Caco-2 (cell line): ENCODE data around the gene FGF12. TPM values are rescaled to one million over a fixed set of nuclear protein-coding genes. Genes with fewer than 3 reads are reported as not detected.

Experiments
- BruUV-seq: library from RNA; stranded (reverse); fragments of 400-500 nt; replicated peaks from 2 replicates; lab custom pipeline; 2021; lab: Mats Ljungman, UMichigan
- CTCF ChIA-PET: fragments of 300-600 bp; sonication (Branson Sonifier 250); formaldehyde crosslinking; loops from one replicate; lab custom pipeline; 2022; ENCODE audit warnings: antibody characterized with exemption; lab: Charles Lee
- POLR2A ChIA-PET: fragments of 300-600 bp; sonication (Branson Sonifier 250); formaldehyde crosslinking; loops from one replicate; lab custom pipeline; 2022; ENCODE audit warnings: antibody characterized with exemption; lab: Charles Lee
- DNase-seq, 2 experiments: peaks; one replicate each; pipeline versions ENCODE4 v3.0.0 to v3.0.0-alpha.2; 2020 to 2022
- H3K27me3 ChIP-seq: replicated peaks from 2 replicates; pipeline ENCODE4 v1.6.0; 2011; ENCODE audit warnings: low read length; ENCODE audit not compliant: control insufficient read depth, insufficient read depth
- H3K36me3 ChIP-seq: 2 replicates; pipeline ENCODE4 v1.5.1; 2011; ENCODE audit warnings: low read length; ENCODE audit not compliant: control insufficient read depth, insufficient read depth
- H3K4me1 ChIP-seq: fragments of 250-450 bp; sonication (Bioruptor Pico); 2 replicates; pipeline ENCODE4 v1.5.1; 2020; ENCODE audit warnings: mild to moderate bottlenecking
- H3K4me3 ChIP-seq: 2 replicates; pipeline ENCODE4 v1.5.1; 2011; ENCODE audit warnings: low read depth, mild to moderate bottlenecking, control low read depth, low read length
- H3K9me3 ChIP-seq: fragments of 250-450 bp; sonication (Bioruptor Pico); 2 replicates; pipeline ENCODE4 v1.5.1; 2020; ENCODE audit warnings: mild to moderate bottlenecking, moderate library complexity
- H3K27ac Mint-ChIP-seq: one replicate; pipeline ENCODE4 v1.8.0; 2022; ENCODE audit warnings: mixed read lengths; ENCODE audit not compliant: unreplicated experiment
- H3K27me3 Mint-ChIP-seq: one replicate; pipeline ENCODE4 v1.8.0; 2022; ENCODE audit warnings: mixed read lengths; ENCODE audit not compliant: insufficient read depth, unreplicated experiment
- H3K36me3 Mint-ChIP-seq: one replicate; pipeline ENCODE4 v1.8.0; 2022; ENCODE audit warnings: mild to moderate bottlenecking, mixed read lengths; ENCODE audit not compliant: insufficient read depth, unreplicated experiment
- H3K4me1 Mint-ChIP-seq: one replicate; pipeline ENCODE4 v1.8.0; 2022; ENCODE audit warnings: low read depth, mixed read lengths; ENCODE audit not compliant: unreplicated experiment
- H3K4me3 Mint-ChIP-seq: one replicate; pipeline ENCODE4 v1.8.0; 2022; ENCODE audit warnings: mild to moderate bottlenecking, moderate library complexity, mixed read lengths; ENCODE audit not compliant: unreplicated experiment
- H3K9me3 Mint-ChIP-seq: one replicate; pipeline ENCODE4 v1.8.0; 2022; ENCODE audit warnings: mixed read lengths; ENCODE audit not compliant: unreplicated experiment
- intact Hi-C: fragments of 100-400 bp; cut with micrococcal nuclease; formaldehyde crosslinking; loops from one replicate; pipeline ENCODE4 v1.10.0; 2022; ENCODE audit not compliant: unreplicated experiment
- total RNA-seq: library from RNA; stranded (reverse); gene quantifications from 2 replicates; pipeline ENCODE4 v1.2.3, GENCODE V29; 2022
- TF ChIP-seq, protein P1 (sequence below), 2 experiments: fragments of 200-600 bp in 1 of 2; IDR thresholded peaks; 1 replicate in 1 of 2; 2 replicates in 1 of 2; pipeline versions ENCODE4 v1.5.1 to v1.8.0; 2011 to 2022; ENCODE audit warnings: antibody characterized with exemption in 1 of 2, control low read depth in 1 of 2, inconsistent platforms in 1 of 2, low read depth in 1 of 2, low read length in 1 of 2, mild to moderate bottlenecking in 1 of 2, moderate library complexity in 1 of 2; ENCODE audit not compliant: insufficient read depth in 1 of 2, severe bottlenecking in 1 of 2, unreplicated experiment in 1 of 2

FGF12 gene
- total RNA-seq, 1 experiment from 2014 or later, result 0.41 TPM

DNA sequence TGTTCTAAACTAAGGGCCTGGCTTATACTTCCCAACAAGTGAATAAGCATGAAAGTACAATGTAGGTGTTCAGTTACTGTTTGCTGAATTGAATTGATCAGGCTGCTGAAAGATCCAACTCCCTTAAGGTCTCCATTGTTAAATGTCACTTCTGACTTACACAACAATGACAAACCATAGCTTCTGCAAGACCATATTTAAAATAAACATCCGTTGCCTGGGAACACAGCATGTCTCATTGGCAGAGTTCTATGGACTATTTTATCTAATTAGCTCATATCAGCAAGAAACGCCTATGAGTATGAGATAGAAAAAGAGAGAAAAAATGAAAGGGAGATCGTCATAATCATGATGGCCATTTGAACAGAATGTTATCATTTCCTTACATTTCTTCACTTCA, 605.4 kb downstream of the FGF12 start:
- intact Hi-C loops, result no loop called here
- TF ChIP-seq, protein P1, sequence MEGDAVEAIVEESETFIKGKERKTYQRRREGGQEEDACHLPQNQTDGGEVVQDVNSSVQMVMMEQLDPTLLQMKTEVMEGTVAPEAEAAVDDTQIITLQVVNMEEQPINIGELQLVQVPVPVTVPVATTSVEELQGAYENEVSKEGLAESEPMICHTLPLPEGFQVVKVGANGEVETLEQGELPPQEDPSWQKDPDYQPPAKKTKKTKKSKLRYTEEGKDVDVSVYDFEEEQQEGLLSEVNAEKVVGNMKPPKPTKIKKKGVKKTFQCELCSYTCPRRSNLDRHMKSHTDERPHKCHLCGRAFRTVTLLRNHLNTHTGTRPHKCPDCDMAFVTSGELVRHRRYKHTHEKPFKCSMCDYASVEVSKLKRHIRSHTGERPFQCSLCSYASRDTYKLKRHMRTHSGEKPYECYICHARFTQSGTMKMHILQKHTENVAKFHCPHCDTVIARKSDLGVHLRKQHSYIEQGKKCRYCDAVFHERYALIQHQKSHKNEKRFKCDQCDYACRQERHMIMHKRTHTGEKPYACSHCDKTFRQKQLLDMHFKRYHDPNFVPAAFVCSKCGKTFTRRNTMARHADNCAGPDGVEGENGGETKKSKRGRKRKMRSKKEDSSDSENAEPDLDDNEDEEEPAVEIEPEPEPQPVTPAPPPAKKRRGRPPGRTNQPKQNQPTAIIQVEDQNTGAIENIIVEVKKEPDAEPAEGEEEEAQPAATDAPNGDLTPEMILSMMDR (IDR thresholded peaks at IDR 0.05; ENCODE audit: insufficient read depth in 1 of 2, low read depth in 1 of 2, low read length in 1 of 2, severe bottlenecking in 1 of 2, unreplicated experiment in 1 of 2), result no peak
- no TSS peak for BruUV-seq
- Histone ChIP-seq H3K4me1 (no peaks in the 10 kb centered on the region), H3K4me3 (no peak overlapping the region), H3K27me3 (no peaks in the 10 kb centered on the region), H3K9me3 (no peaks in the 10 kb centered on the region), H3K36me3 (no peaks in the 10 kb centered on the region)
- H3K9me3 Mint-ChIP-seq, result no peaks in the 10 kb centered on the region
- no peaks in the 10 kb centered on the region for H3K4me1 Mint-ChIP-seq
- no peaks in the 10 kb centered on the region for H3K36me3 Mint-ChIP-seq
- ChIA-PET POLR2A (no interaction called here), CTCF (no interaction called here)
- H3K4me3 Mint-ChIP-seq, result no peak overlapping the region
- no peaks in the 10 kb centered on the region for H3K27me3 Mint-ChIP-seq
- no peak for DNase-seq
- no peak overlapping the region for H3K27ac Mint-ChIP-seq

DNA sequence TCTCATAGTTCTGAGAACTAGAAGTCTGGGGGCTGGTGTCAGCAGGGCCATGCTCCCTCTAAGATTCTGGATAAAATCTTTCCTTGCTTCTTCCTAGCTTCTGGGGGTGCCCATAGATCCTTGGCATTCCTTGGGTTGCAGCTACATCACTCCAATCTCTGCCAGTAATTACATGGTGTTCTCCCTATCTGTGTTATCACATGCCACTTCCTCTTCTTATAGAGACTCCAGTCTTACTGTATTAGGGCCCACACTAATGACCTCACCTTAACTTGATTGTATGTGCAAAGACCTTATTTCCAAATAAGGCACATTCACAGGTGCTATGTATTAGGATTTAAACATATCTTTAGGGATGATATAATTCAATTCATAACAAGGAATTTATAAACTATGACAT, 618.5 kb downstream of the FGF12 start:
- H3K4me1 Mint-ChIP-seq, result no peaks in the 10 kb centered on the region
- H3K4me3 ChIP-seq, result no peak overlapping the region
- DNase-seq, result no peak
- no TSS peak for BruUV-seq
- TF ChIP-seq, protein P1 (IDR thresholded peaks at IDR 0.05; ENCODE audit: insufficient read depth in 1 of 2, low read depth in 1 of 2, low read length in 1 of 2, severe bottlenecking in 1 of 2, unreplicated experiment in 1 of 2), result no peak
- no peaks in the 10 kb centered on the region for H3K9me3 ChIP-seq
- H3K27me3 Mint-ChIP-seq, result no peaks in the 10 kb centered on the region
- no peak overlapping the region for H3K4me3 Mint-ChIP-seq
- POLR2A ChIA-PET, result no interaction called here
- intact Hi-C loops, result no loop called here
- no peaks in the 10 kb centered on the region for H3K36me3 ChIP-seq
- no peaks in the 10 kb centered on the region for H3K4me1 ChIP-seq
- no peaks in the 10 kb centered on the region for H3K36me3 Mint-ChIP-seq
- H3K9me3 Mint-ChIP-seq, result no peaks in the 10 kb centered on the region
- CTCF ChIA-PET, result no interaction called here
- no peaks in the 10 kb centered on the region for H3K27me3 ChIP-seq
- no peak overlapping the region for H3K27ac Mint-ChIP-seq

DNA sequence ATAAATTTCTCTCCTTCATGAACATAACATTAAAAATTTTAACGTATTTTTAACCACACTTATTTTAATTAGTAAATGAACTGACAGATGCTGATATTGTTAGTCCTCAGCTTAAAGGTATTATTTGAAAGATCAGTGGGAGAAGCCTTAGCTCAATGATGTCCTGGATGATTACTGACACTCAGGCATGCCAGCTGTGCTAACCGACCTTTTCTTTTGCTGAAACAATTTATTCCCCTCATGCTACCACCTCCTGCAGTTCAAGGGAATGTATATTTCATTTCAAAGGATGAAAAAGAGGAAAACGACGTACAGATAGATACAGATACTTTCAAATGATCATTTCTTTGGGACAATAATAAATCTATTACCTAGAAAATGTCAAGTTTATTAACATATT, 620.8 kb downstream of the FGF12 start:
- ChIA-PET POLR2A (no interaction called here), CTCF (no interaction called here)
- no peaks in the 10 kb centered on the region for H3K9me3 Mint-ChIP-seq
- Histone ChIP-seq H3K4me3 (no peak overlapping the region), H3K27me3 (no peaks in the 10 kb centered on the region), H3K9me3 (no peaks in the 10 kb centered on the region), H3K36me3 (no peaks in the 10 kb centered on the region), H3K4me1 (no peaks in the 10 kb centered on the region)
- no peak for DNase-seq
- H3K27ac Mint-ChIP-seq, result no peak overlapping the region
- intact Hi-C loops, result loop anchor here (2.0 kb wide), 1 partner anchor 604 kb away; no protein-coding TSS in a partner anchor
- no peaks in the 10 kb centered on the region for H3K27me3 Mint-ChIP-seq
- BruUV-seq, result no TSS peak
- TF ChIP-seq, protein P1 (IDR thresholded peaks at IDR 0.05; ENCODE audit: insufficient read depth in 1 of 2, low read depth in 1 of 2, low read length in 1 of 2, severe bottlenecking in 1 of 2, unreplicated experiment in 1 of 2), result no peak
- no peak overlapping the region for H3K4me3 Mint-ChIP-seq
- H3K4me1 Mint-ChIP-seq, result no peaks in the 10 kb centered on the region
- no peaks in the 10 kb centered on the region for H3K36me3 Mint-ChIP-seq
